HCT116 (cell line): Measurements from ENCODE around the gene SYTL5.

Experiments used
- CEBPB ChIP-seq: IDR thresholded peaks from 2 replicates; pipeline ENCODE4 v1.6.1; 2012; ENCODE audit warnings: low read depth
- EGR1 ChIP-seq: IDR thresholded peaks from 2 replicates; pipeline ENCODE4 v1.6.1; 2012; ENCODE audit warnings: low read depth
- EZH2 ChIP-seq: fragments of 200-600 bp; sonication (generic); IDR thresholded peaks from 2 replicates; pipeline ENCODE4 v1.6.1; 2017; ENCODE audit warnings: antibody characterized with exemption, mixed run types
- JUND ChIP-seq: IDR thresholded peaks from 2 replicates; pipeline ENCODE4 v1.6.1; 2012
- POLR2A ChIP-seq: IDR thresholded peaks from 2 replicates; pipeline ENCODE4 v1.7.0; 2011; ENCODE audit warnings: borderline replicate concordance; ENCODE audit not compliant: insufficient read depth, insufficient read length; ENCODE audit errors: extremely low read depth
- POLR2AphosphoS5 ChIP-seq: IDR thresholded peaks from 2 replicates; pipeline ENCODE4 v1.6.1; 2011; ENCODE audit warnings: mild to moderate bottlenecking, low read depth, low read length, moderate library complexity
- RAD21 ChIP-seq: IDR thresholded peaks from 2 replicates; pipeline ENCODE4 v1.6.1; 2012; ENCODE audit warnings: low read depth, mild to moderate bottlenecking
- SRF ChIP-seq: IDR thresholded peaks from 2 replicates; pipeline ENCODE4 v1.6.1; 2012; ENCODE audit warnings: low read depth
- TCF7L2 ChIP-seq: IDR thresholded peaks from 2 replicates; pipeline ENCODE4 v1.7.0; 2011; ENCODE audit warnings: borderline replicate concordance, inconsistent platforms; ENCODE audit not compliant: insufficient read depth, insufficient read length; ENCODE audit errors: extremely low read depth
- TF ChIP-seq, protein P1 (sequence below), 3 experiments: fragments of 200-600 bp in 1 of 3; sonication (generic) in 1 of 3; IDR thresholded peaks in 2 of 3; conservative IDR thresholded peaks in 1 of 3; 2 replicates each; pipeline ENCODE4 v1.5.1; 2012 to 2017; ENCODE audit warnings: low read depth in 2 of 3, low read length in 2 of 3, antibody characterized with exemption in 1 of 3, borderline replicate concordance in 1 of 3, control low read depth in 1 of 3, mild to moderate bottlenecking in 1 of 3, mixed read lengths in 1 of 3, mixed run types in 1 of 3, moderate library complexity in 1 of 3; ENCODE audit not compliant: insufficient read depth in 1 of 3
- TF ChIP-seq, protein P2 (sequence below): IDR thresholded peaks from 2 replicates; pipeline ENCODE4 v1.6.1; 2012; ENCODE audit warnings: low read depth

- TF ChIP-seq, protein P1, sequence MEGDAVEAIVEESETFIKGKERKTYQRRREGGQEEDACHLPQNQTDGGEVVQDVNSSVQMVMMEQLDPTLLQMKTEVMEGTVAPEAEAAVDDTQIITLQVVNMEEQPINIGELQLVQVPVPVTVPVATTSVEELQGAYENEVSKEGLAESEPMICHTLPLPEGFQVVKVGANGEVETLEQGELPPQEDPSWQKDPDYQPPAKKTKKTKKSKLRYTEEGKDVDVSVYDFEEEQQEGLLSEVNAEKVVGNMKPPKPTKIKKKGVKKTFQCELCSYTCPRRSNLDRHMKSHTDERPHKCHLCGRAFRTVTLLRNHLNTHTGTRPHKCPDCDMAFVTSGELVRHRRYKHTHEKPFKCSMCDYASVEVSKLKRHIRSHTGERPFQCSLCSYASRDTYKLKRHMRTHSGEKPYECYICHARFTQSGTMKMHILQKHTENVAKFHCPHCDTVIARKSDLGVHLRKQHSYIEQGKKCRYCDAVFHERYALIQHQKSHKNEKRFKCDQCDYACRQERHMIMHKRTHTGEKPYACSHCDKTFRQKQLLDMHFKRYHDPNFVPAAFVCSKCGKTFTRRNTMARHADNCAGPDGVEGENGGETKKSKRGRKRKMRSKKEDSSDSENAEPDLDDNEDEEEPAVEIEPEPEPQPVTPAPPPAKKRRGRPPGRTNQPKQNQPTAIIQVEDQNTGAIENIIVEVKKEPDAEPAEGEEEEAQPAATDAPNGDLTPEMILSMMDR (IDR thresholded peaks at IDR 0.05 in 2 of 3, conservative IDR thresholded peaks at IDR 0.05 in 1 of 3; ENCODE audit: borderline replicate concordance in 1 of 3, insufficient read depth in 1 of 3, low read depth in 2 of 3, low read length in 2 of 3), result no peak
- TF ChIP-seq, protein P2, sequence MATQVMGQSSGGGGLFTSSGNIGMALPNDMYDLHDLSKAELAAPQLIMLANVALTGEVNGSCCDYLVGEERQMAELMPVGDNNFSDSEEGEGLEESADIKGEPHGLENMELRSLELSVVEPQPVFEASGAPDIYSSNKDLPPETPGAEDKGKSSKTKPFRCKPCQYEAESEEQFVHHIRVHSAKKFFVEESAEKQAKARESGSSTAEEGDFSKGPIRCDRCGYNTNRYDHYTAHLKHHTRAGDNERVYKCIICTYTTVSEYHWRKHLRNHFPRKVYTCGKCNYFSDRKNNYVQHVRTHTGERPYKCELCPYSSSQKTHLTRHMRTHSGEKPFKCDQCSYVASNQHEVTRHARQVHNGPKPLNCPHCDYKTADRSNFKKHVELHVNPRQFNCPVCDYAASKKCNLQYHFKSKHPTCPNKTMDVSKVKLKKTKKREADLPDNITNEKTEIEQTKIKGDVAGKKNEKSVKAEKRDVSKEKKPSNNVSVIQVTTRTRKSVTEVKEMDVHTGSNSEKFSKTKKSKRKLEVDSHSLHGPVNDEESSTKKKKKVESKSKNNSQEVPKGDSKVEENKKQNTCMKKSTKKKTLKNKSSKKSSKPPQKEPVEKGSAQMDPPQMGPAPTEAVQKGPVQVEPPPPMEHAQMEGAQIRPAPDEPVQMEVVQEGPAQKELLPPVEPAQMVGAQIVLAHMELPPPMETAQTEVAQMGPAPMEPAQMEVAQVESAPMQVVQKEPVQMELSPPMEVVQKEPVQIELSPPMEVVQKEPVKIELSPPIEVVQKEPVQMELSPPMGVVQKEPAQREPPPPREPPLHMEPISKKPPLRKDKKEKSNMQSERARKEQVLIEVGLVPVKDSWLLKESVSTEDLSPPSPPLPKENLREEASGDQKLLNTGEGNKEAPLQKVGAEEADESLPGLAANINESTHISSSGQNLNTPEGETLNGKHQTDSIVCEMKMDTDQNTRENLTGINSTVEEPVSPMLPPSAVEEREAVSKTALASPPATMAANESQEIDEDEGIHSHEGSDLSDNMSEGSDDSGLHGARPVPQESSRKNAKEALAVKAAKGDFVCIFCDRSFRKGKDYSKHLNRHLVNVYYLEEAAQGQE, result no peak
- TF ChIP-seq EGR1 (no peak), POLR2A (no peak), POLR2AphosphoS5 (no peak), CEBPB (no peak), RAD21 (no peak), JUND (no peak), SRF (no peak), EZH2 (no peak), TCF7L2 (no peak)
Observed at GRCh38 chrX:38178396-38178795, 172.0 kb downstream of the SYTL5 start.
